Heart right ventricle (tissue), 16 donors: ENCODE data around the gene CISD3. TPM values are rescaled to one million over a fixed set of nuclear protein-coding genes. Genes with fewer than 3 reads are reported as not detected.

Source experiments
- ATAC-seq, 8 donors: fragments of 200-7000 bp; cut with Tn5 transposase; one replicate each; pipeline ENCODE4 v1.9.1; 2020; ENCODE audit warnings: mild to moderate bottlenecking in 8 of 8, moderate library complexity in 8 of 8, moderate number of reproducible peaks in 1 of 8
- DNase-seq, 2 donors: peaks; one replicate each; pipeline ENCODE4 v3.0.0-alpha.2; 2020
- H3K27ac ChIP-seq, 10 donors: fragments of 200-600 bp; sonication (generic) in 2 of 10; one replicate each; pipeline versions ENCODE4 v1.5.0 to v1.8.0; 2020 to 2022; ENCODE audit warnings: mild to moderate bottlenecking in 3 of 10
- H3K27me3 ChIP-seq, 7 donors: fragments of 200-600 bp; one replicate each; pipeline ENCODE4 v1.8.0; 2021 to 2022; ENCODE audit warnings: mild to moderate bottlenecking in 2 of 7
- H3K36me3 ChIP-seq, 9 donors: fragments of 200-600 bp; sonication (generic) in 1 of 9; one replicate each; pipeline versions ENCODE4 v1.5.0 to v1.8.0; 2020 to 2022; ENCODE audit warnings: mild to moderate bottlenecking in 2 of 9
- H3K4me1 ChIP-seq, 9 donors: fragments of 200-600 bp; sonication (generic) in 1 of 9; one replicate each; pipeline versions ENCODE4 v1.5.0 to v1.8.0; 2020 to 2022; ENCODE audit warnings: mild to moderate bottlenecking in 4 of 9
- H3K4me3 ChIP-seq, 10 donors: fragments of 200-600 bp; sonication (generic) in 2 of 10; one replicate each; pipeline versions ENCODE4 v1.5.0 to v1.8.0; 2020 to 2022; ENCODE audit warnings: mild to moderate bottlenecking in 7 of 10, moderate library complexity in 2 of 10
- H3K9me3 ChIP-seq, 11 donors: fragments of 200-600 bp in 10 of 11; sonication (generic) in 2 of 11; one replicate each; pipeline versions ENCODE4 v1.5.0 to v1.8.0; 2013 to 2022; ENCODE audit warnings: mild to moderate bottlenecking in 2 of 11, control low read depth in 1 of 11, moderate library complexity in 1 of 11
- WGBS, 2 donors: extraction: QIAGEN DNeasy Blood & Tissue Kit; methylation state at CpG; one replicate each; pipeline ENCODE4 v1.1.7; 2013; ENCODE audit warnings: inconsistent platforms in 1 of 2; 5-methylcytosine and 5-hydroxymethylcytosine counted together
- intact Hi-C, 10 donors: fragments of 100-400 bp; cut with DNase I; formaldehyde crosslinking; loops; one replicate each; pipeline versions ENCODE4 v1.11.1 to v1.14.2; 2022
- microRNA-seq, 2 donors: library from miRNA; unstranded; fragments of <30 nt; microRNA quantifications; one replicate each; pipeline ENCODE4 v1.2.0, GENCODE V29; 2021
- polyA plus RNA-seq, 2 donors: library from polyadenylated mRNA; stranded (reverse); fragments of 200-250 nt; gene quantifications; one replicate each; pipeline ENCODE4 v1.2.3, GENCODE V29; 2013
- total RNA-seq, 10 donors: library from RNA; stranded (reverse); fragmentation: NEBNext Ultra II Directional in 3 of 10; extraction: Animal tissue kit (Norgen Biotek cat#: 25700) in 3 of 10; gene quantifications; one replicate each; pipeline versions ENCODE4 v1.2.1 to v1.2.4, GENCODE V29; 2021 to 2023
- TF ChIP-seq, protein P1 (sequence below), 9 donors: fragments of 200-600 bp; sonication (generic) in 2 of 9; IDR thresholded peaks; one replicate each; pipeline versions ENCODE4 v1.5.0 to v1.8.0; 2021 to 2022; ENCODE audit warnings: antibody characterized with exemption in 9 of 9, mild to moderate bottlenecking in 5 of 9, moderate library complexity in 1 of 9
- donor health status: Arrhythmogenic right ventricular cardiomyopathy.
- donor health status: ischemic (EF 13 %, LVEDD 7.1; RV severe dilation, severe dysfunction).
- donor health status: healthy with polysubstance abuse.
- donor health status: DM: no; HTN: yes; CAD: no.
- donor health status: DM: no; HTN: no; CAD: no.
- donor health status: ischemic (EF 25% LVEDD 6.9; RV normal size, moderate dysfunction).
- donor health status: ischemic (EF 25% LVEDD 5.7; RV mildly dilated, moderate dysfunction).
- donor health status: healthy.
- donor health status: DM: yes; HTN: yes; CAD: no.
- donor health status: Ischemic cardiomyopathy.
- donor health status: ischemic (EF 35%, LVEDD 5.7; RV mildly dilated, moderate dysfunction).
- donor health status: nonischemic (EF 11% LVEDD 7.7; RV severe dilation, severe dysfunction).
- donor health status: DM: yes; HTN: yes; CAD: no.
- donor health status: PGD.
- donor health status: ischemic (EF 29% LVEDD 5.4; RV normal size, mild dysfunction).
- donor health status: nonischemic (EF 23%, LVEDD 6.1; RV moderate dilation, normal function).

The CISD3 gene
- total and polyA plus RNA-seq, 12 donors: 50.5 to 84.1 (median 69.4) TPM

DNA sequence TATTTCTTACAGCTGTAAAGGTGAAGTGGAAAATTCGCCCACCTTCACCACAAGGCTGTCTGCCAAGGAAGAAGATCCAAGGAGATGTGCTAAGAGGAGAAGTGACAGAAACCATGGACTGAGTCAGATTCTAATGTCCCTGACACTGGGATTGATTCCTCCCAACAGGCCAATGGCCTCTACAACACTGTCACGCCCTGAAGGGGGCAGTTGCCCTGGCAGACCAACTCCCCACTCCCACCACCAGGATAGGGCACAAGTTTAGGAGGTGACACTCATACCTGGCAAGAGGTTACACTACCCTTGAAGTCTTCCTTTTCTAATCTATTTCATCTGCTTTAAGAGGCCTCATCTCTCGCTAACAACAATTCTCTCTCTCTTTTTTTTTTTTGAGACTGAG is 53.1 kb downstream of the CISD3 start:
- H3K9me3 ChIP-seq: no peaks in the 10 kb centered on the region
- intact Hi-C loops: no loop called here
- ATAC-seq (no peak), DNase-seq (no peak)
- H3K27ac ChIP-seq: no peak overlapping the region
- 94% methylated on average over 3 of the region's 3 CpGs for WGBS, 2 donors
- TF ChIP-seq, protein P1, sequence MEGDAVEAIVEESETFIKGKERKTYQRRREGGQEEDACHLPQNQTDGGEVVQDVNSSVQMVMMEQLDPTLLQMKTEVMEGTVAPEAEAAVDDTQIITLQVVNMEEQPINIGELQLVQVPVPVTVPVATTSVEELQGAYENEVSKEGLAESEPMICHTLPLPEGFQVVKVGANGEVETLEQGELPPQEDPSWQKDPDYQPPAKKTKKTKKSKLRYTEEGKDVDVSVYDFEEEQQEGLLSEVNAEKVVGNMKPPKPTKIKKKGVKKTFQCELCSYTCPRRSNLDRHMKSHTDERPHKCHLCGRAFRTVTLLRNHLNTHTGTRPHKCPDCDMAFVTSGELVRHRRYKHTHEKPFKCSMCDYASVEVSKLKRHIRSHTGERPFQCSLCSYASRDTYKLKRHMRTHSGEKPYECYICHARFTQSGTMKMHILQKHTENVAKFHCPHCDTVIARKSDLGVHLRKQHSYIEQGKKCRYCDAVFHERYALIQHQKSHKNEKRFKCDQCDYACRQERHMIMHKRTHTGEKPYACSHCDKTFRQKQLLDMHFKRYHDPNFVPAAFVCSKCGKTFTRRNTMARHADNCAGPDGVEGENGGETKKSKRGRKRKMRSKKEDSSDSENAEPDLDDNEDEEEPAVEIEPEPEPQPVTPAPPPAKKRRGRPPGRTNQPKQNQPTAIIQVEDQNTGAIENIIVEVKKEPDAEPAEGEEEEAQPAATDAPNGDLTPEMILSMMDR (IDR thresholded peaks at IDR 0.05): no peak
- no peaks in the 10 kb centered on the region for H3K4me1 ChIP-seq
- no peaks in the 10 kb centered on the region for H3K27me3 ChIP-seq
- H3K4me3 ChIP-seq: no peak overlapping the region
- peaks cover 0 to 94% (median 74%) of the 10 kb centered on the region in 9 donors for H3K36me3 ChIP-seq

Small RNA genes lying within 50 kb of the gene (microRNA-seq; reads per million reads assigned to microRNA genes)
- gene MIR4726 (0 to 0.60 reads per million in 2 donors), gene MIR4734 (0 to 0.60 reads per million in 2 donors)

Other genes with a start within 250 kb of the CISD3 start
- gene SRCIN1, start 124.4 kb upstream of the CISD3 start, total RNA-seq: 1 to 10 TPM in 8 of 10 donors, under 1 TPM in 2; 0.27 to 3.2 (median 1.3) TPM
- 1 to 10 TPM in 1 of 2 donors, under 1 TPM in 1; 0.29 to 1.2 TPM for gene SRCIN1, start 124.4 kb upstream of the CISD3 start, polyA plus RNA-seq
- 1 to 10 TPM in 2 of 10 donors, under 1 TPM in 8; 0.25 to 1.3 (median 0.64) TPM for gene EPOP, start 55.4 kb upstream of the CISD3 start, total RNA-seq
- 1 to 10 TPM in 1 of 2 donors, under 1 TPM in 1; 0.66 to 2.2 TPM for gene EPOP, start 55.4 kb upstream of the CISD3 start, polyA plus RNA-seq
- gene MLLT6, start 25.1 kb upstream of the CISD3 start, total RNA-seq: 100 to 1,000 TPM in 1 of 10 donors, 10 to 100 TPM in 9; 56.3 to 100 (median 67.5) TPM
- 100 to 1,000 TPM in 1 of 2 donors, 10 to 100 TPM in 1; 17.3 to 104 TPM for gene MLLT6, start 25.1 kb upstream of the CISD3 start, polyA plus RNA-seq
- 10 to 100 TPM; 15.8 to 30.0 (median 22.8) TPM for gene PCGF2, start 18.0 kb downstream of the CISD3 start, total RNA-seq
- 10 to 100 TPM; 23.8 to 51.6 TPM for gene PCGF2, start 18.0 kb downstream of the CISD3 start, polyA plus RNA-seq
- gene PSMB3, start 22.4 kb downstream of the CISD3 start, total RNA-seq: 100 to 1,000 TPM; 148 to 220 (median 162) TPM
- 100 to 1,000 TPM; 359 to 379 TPM for gene PSMB3, start 22.4 kb downstream of the CISD3 start, polyA plus RNA-seq
- 10 to 100 TPM; 37.9 to 51.9 (median 47.5) TPM for gene PIP4K2B, start 69.2 kb downstream of the CISD3 start, total RNA-seq
- 10 to 100 TPM; 15.3 to 20.3 TPM for gene PIP4K2B, start 69.2 kb downstream of the CISD3 start, polyA plus RNA-seq
- 10 to 100 TPM in 2 of 10 donors, 1 to 10 TPM in 8; 7.7 to 11.2 (median 9.0) TPM for gene CWC25, start 95.0 kb downstream of the CISD3 start, total RNA-seq
- 10 to 100 TPM in 1 of 2 donors, 1 to 10 TPM in 1; 9.1 to 22.6 TPM for gene CWC25, start 95.0 kb downstream of the CISD3 start, polyA plus RNA-seq
- gene RPL23, start 123.4 kb downstream of the CISD3 start, total RNA-seq: 100 to 1,000 TPM; 725 to 991 (median 835) TPM
- gene RPL23, start 123.4 kb downstream of the CISD3 start, polyA plus RNA-seq: 1,000 to 10,000 TPM; 1,798 to 2,733 TPM
- 10 to 100 TPM; 19.5 to 56.9 (median 23.0) TPM for gene LASP1, start 139.7 kb downstream of the CISD3 start, total RNA-seq
- gene LASP1, start 139.7 kb downstream of the CISD3 start, polyA plus RNA-seq: 10 to 100 TPM; 21.3 to 25.4 TPM
- not detected for gene FBXO47, start 237.1 kb downstream of the CISD3 start, total RNA-seq
- gene FBXO47, start 237.1 kb downstream of the CISD3 start, polyA plus RNA-seq: not detected